ENCODE data around the gene KDM1A. TPM values are rescaled to one million over a fixed set of nuclear protein-coding genes. Genes with fewer than 3 reads are reported as not detected.

The KDM1A gene
- total and polyA plus RNA-seq, 5 donors from 2014 or later: 30.9 to 41.3 (median 37.4) TPM

DNA sequence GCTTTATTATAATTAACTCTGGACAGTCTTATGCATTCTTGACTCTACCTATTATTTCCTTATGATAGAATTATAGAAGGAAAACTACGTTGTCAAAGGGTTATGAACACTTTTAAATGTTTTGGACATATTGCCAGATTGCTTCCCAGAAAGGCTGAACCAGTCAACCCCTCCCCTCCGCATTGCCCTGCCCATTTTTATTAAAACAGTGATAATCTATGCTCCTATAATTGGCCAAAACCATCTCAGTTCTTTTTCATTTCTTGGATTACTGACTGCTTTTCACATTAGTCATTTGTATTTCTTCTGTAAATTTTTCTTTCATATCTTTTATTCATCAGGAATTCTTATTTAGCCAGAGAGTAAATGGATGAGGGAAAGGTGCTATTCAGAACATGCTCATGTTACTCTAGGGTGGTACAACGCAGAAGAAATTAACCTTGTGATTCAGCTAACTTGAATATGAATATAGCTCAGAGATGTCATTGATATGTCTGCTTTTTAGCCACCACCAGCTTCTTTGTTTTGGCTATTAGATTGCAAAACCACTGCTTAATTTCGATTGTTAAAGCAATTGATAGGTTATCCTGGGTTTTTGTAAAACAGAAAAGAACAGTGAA, 32.1 kb downstream of the KDM1A start:
- no peak overlapping the region for H3K27ac ChIP-seq (ENCODE audit: insufficient read depth, low read length, poor library complexity, severe bottlenecking)
- Mint-ChIP-seq H3K4me3 (no peak overlapping the region), H3K4me1 (peaks cover 2 to 14% (median 8%) of the 10 kb centered on the region in 4 donors), H3K27ac (no peak overlapping the region), H3K27me3 (no peaks in the 10 kb centered on the region), H3K9me3 (no peaks in the 10 kb centered on the region), H3K36me3 (peaks cover 20% of the 10 kb centered on the region)
- no peaks in the 10 kb centered on the region for H3K9me3 ChIP-seq (ENCODE audit: control insufficient read depth in 2 of 2, low read length in 2 of 2)
- no peaks in the 10 kb centered on the region for H3K27me3 ChIP-seq (ENCODE audit: control insufficient read depth, insufficient read depth, low read length)
- H3K4me3 ChIP-seq (ENCODE audit: low read depth, low read length): no peak overlapping the region
- no peaks in the 10 kb centered on the region for H3K4me1 ChIP-seq (ENCODE audit: control insufficient read depth, insufficient read depth, low read length, poor library complexity, severe bottlenecking)
- peaks cover 35% of the 10 kb centered on the region for H3K36me3 ChIP-seq (ENCODE audit: control insufficient read depth, insufficient read depth, low read length)
- no peak for DNase-seq
- no peak for ATAC-seq (ENCODE audit: low read depth in 2 of 2)

DNA sequence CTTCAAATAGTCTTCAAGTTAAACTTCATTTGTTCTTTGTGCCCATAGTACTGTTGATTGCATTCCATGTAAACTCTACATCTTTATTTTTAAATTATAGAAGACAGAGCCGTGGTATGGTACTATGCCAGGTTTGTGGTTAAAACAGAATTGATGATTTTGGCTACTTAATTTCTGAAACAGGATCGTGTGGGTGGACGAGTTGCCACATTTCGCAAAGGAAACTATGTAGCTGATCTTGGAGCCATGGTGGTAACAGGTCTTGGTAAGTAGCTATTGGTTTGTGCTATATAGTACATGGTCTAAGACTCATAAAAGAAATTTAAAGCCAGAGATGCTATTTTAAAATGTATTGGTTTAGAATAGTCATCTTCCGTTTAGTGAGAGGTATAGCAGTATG, 38.0 kb downstream of the KDM1A start:
- peaks cover 76% of the 10 kb centered on the region for H3K36me3 ChIP-seq (ENCODE audit: control insufficient read depth, insufficient read depth, low read length)
- DNase-seq: no peak
- H3K4me1 ChIP-seq (ENCODE audit: control insufficient read depth, insufficient read depth, low read length, poor library complexity, severe bottlenecking): no peaks in the 10 kb centered on the region
- H3K9me3 ChIP-seq (ENCODE audit: control insufficient read depth in 2 of 2, low read length in 2 of 2): no peaks in the 10 kb centered on the region
- no peak overlapping the region for H3K27ac Mint-ChIP-seq
- H3K27me3 ChIP-seq (ENCODE audit: control insufficient read depth, insufficient read depth, low read length): no peaks in the 10 kb centered on the region
- no peak overlapping the region for H3K4me3 Mint-ChIP-seq
- H3K36me3 Mint-ChIP-seq: peaks cover 40% of the 10 kb centered on the region
- H3K4me3 ChIP-seq (ENCODE audit: low read depth, low read length): no peak overlapping the region
- no peak for ATAC-seq (ENCODE audit: low read depth in 2 of 2)
- no peaks in the 10 kb centered on the region for H3K9me3 Mint-ChIP-seq
- H3K27ac ChIP-seq (ENCODE audit: insufficient read depth, low read length, poor library complexity, severe bottlenecking): no peak overlapping the region
- H3K27me3 Mint-ChIP-seq: no peaks in the 10 kb centered on the region
- H3K4me1 Mint-ChIP-seq: peaks cover 0 to 5% (median 5%) of the 10 kb centered on the region in 4 donors

DNA sequence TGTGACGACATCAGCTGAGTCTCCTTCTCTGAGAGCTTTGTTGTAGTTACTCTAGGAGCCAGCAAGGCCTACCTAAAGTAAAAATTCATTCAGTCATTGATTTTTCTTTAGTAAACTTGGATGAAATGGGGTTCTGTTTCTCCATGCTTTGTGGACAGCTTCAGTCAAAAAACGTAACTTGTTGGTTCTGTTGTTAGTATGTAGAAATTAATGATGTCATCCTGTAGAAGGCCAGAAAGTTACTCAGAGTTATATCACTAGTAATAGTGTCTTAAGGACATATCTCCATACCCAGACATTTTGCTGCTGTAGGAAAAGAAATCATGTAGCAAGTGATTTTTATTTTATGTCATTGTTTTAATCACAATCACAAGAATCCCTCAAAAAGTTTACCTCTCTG, 43.0 kb downstream of the KDM1A start:
- Histone ChIP-seq H3K4me1 (ENCODE audit: control insufficient read depth, insufficient read depth, low read length, poor library complexity, severe bottlenecking) (no peaks in the 10 kb centered on the region), H3K9me3 (ENCODE audit: control insufficient read depth in 2 of 2, low read length in 2 of 2) (no peaks in the 10 kb centered on the region), H3K36me3 (ENCODE audit: control insufficient read depth, insufficient read depth, low read length) (peaks cover 61% of the 10 kb centered on the region), H3K27me3 (ENCODE audit: control insufficient read depth, insufficient read depth, low read length) (no peaks in the 10 kb centered on the region), H3K4me3 (ENCODE audit: low read depth, low read length) (no peak overlapping the region), H3K27ac (ENCODE audit: insufficient read depth, low read length, poor library complexity, severe bottlenecking) (no peak overlapping the region)
- H3K27ac Mint-ChIP-seq: peak overlapping the region in 2 of 3 donors; percentile 13 to 33
- H3K9me3 Mint-ChIP-seq: no peaks in the 10 kb centered on the region
- no peak for ATAC-seq (ENCODE audit: low read depth in 2 of 2)
- no peak overlapping the region for H3K4me3 Mint-ChIP-seq
- peaks cover 41% of the 10 kb centered on the region for H3K36me3 Mint-ChIP-seq
- H3K4me1 Mint-ChIP-seq: peaks cover 0 to 5% (median 4%) of the 10 kb centered on the region in 4 donors
- DNase-seq: no peak
- no peaks in the 10 kb centered on the region for H3K27me3 Mint-ChIP-seq

DNA sequence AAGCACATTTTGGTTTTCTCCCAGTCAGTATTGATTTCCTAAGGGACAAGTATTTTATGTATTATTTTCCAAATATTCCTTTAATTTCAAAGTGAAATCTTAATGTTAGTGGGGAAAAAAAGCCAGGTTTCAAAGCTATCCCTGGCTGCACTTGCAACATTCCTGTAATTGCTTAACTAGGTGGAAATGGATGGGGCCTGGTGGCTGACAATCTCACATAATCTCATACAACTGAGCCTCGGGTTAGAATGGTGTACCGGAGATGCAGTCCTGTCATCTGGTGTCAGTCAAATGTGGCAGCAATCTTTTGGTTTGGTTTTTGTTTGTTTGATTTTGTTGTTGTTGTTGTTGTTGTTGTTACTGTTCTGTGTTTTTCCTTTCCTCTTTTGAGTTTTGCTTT, 46.1 kb downstream of the KDM1A start:
- ATAC-seq (ENCODE audit: low read depth in 2 of 2) (no peak), DNase-seq (no peak)
- Histone ChIP-seq H3K4me3 (ENCODE audit: low read depth, low read length) (no peak overlapping the region), H3K9me3 (ENCODE audit: control insufficient read depth in 2 of 2, low read length in 2 of 2) (no peaks in the 10 kb centered on the region), H3K27me3 (ENCODE audit: control insufficient read depth, insufficient read depth, low read length) (no peaks in the 10 kb centered on the region), H3K36me3 (ENCODE audit: control insufficient read depth, insufficient read depth, low read length) (peaks cover 57% of the 10 kb centered on the region), H3K4me1 (ENCODE audit: control insufficient read depth, insufficient read depth, low read length, poor library complexity, severe bottlenecking) (no peaks in the 10 kb centered on the region), H3K27ac (ENCODE audit: insufficient read depth, low read length, poor library complexity, severe bottlenecking) (no peak overlapping the region)
- Mint-ChIP-seq H3K4me3 (no peak overlapping the region), H3K36me3 (peaks cover 37% of the 10 kb centered on the region), H3K27ac (no peak overlapping the region), H3K27me3 (no peaks in the 10 kb centered on the region), H3K4me1 (peaks cover 0 to 7% (median 4%) of the 10 kb centered on the region in 4 donors), H3K9me3 (no peaks in the 10 kb centered on the region)

DNA sequence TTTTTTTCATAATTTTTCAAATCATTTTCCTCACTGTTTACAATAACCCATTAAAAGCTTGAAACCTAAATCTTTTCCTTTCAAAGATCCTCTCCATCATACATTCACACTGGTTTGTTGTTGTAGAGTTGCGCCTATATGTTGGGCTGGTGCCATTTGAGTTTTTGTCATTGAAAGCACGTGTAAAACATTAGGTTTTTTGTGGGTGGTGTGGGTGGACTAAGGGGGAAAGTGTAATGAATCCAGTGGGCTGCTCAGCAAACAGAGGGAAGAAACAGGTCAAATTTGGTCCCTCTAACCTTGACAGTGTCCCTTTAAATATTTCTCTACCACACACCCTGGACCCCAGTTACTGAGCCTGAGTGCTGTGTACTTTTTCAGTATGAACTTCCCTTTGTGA, 46.8 kb downstream of the KDM1A start:
- no peak overlapping the region for H3K4me3 ChIP-seq (ENCODE audit: low read depth, low read length)
- Mint-ChIP-seq H3K27ac (no peak overlapping the region), H3K4me3 (no peak overlapping the region), H3K4me1 (peaks cover 0 to 7% (median 3%) of the 10 kb centered on the region in 4 donors), H3K36me3 (peaks cover 36% of the 10 kb centered on the region), H3K27me3 (no peaks in the 10 kb centered on the region), H3K9me3 (no peaks in the 10 kb centered on the region)
- H3K27me3 ChIP-seq (ENCODE audit: control insufficient read depth, insufficient read depth, low read length): no peaks in the 10 kb centered on the region
- no peak overlapping the region for H3K27ac ChIP-seq (ENCODE audit: insufficient read depth, low read length, poor library complexity, severe bottlenecking)
- DNase-seq (no peak), ATAC-seq (ENCODE audit: low read depth in 2 of 2) (no peak)
- peaks cover 56% of the 10 kb centered on the region for H3K36me3 ChIP-seq (ENCODE audit: control insufficient read depth, insufficient read depth, low read length)
- no peaks in the 10 kb centered on the region for H3K4me1 ChIP-seq (ENCODE audit: control insufficient read depth, insufficient read depth, low read length, poor library complexity, severe bottlenecking)
- H3K9me3 ChIP-seq (ENCODE audit: control insufficient read depth in 2 of 2, low read length in 2 of 2): no peaks in the 10 kb centered on the region

DNA sequence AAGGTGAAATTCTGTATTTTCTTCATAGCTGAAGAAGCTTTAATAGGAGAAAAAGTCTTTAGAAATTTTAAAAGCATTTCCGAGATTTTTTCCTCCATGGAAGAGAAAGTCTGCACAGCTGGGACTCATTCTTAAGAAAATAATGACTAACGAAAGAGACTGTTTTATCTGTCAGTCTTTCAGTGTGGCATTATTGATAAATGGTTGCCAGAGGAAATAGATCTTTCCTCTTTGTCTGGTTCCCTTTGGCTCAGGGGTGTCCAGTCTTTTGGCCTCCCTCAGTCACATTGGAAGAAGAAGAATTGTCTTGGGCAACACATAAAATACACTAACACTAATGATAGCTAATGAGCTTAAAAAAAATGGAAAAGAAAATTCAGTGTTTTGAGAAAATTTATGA, 49.9 kb downstream of the KDM1A start:
- no peak overlapping the region for H3K4me3 Mint-ChIP-seq
- H3K9me3 Mint-ChIP-seq: no peaks in the 10 kb centered on the region
- peaks cover 45% of the 10 kb centered on the region for H3K36me3 Mint-ChIP-seq
- Histone ChIP-seq H3K9me3 (ENCODE audit: control insufficient read depth in 2 of 2, low read length in 2 of 2) (no peaks in the 10 kb centered on the region), H3K4me1 (ENCODE audit: control insufficient read depth, insufficient read depth, low read length, poor library complexity, severe bottlenecking) (no peaks in the 10 kb centered on the region), H3K36me3 (ENCODE audit: control insufficient read depth, insufficient read depth, low read length) (peaks cover 58% of the 10 kb centered on the region), H3K27ac (ENCODE audit: insufficient read depth, low read length, poor library complexity, severe bottlenecking) (no peak overlapping the region), H3K4me3 (ENCODE audit: low read depth, low read length) (no peak overlapping the region), H3K27me3 (ENCODE audit: control insufficient read depth, insufficient read depth, low read length) (no peaks in the 10 kb centered on the region)
- ATAC-seq (ENCODE audit: low read depth in 2 of 2) (no peak), DNase-seq (no peak)
- H3K27me3 Mint-ChIP-seq: no peaks in the 10 kb centered on the region
- no peak overlapping the region for H3K27ac Mint-ChIP-seq
- H3K4me1 Mint-ChIP-seq: peaks cover 0 to 6% (median 3%) of the 10 kb centered on the region in 4 donors

DNA sequence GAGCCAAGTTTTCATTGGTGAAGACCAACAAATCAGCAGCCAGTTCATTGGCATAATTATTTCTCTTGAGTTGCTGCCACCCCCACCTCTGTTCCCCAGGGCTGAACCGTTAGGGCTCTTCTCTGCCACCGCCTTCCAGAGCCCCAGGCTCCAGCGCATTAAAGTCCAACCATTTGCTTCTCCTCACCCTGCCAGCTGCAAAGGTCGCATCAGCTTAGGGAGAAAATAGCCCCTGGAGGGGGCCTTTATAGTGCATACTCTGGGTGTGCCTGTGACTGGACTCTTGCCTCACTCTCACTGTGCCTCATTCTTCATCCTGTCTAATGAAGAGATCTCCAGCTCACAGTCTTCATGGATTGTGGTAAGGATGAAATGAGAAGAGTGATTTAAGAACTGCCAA, 50.4 kb downstream of the KDM1A start:
- H3K9me3 ChIP-seq (ENCODE audit: control insufficient read depth in 2 of 2, low read length in 2 of 2): no peaks in the 10 kb centered on the region
- Mint-ChIP-seq H3K4me3 (no peak overlapping the region), H3K27me3 (no peaks in the 10 kb centered on the region), H3K9me3 (no peaks in the 10 kb centered on the region), H3K4me1 (peaks cover 0 to 6% (median 3%) of the 10 kb centered on the region in 4 donors), H3K27ac (peak overlapping the region in 1 of 3 donors; percentile 65), H3K36me3 (peaks cover 40% of the 10 kb centered on the region)
- peaks cover 52% of the 10 kb centered on the region for H3K36me3 ChIP-seq (ENCODE audit: control insufficient read depth, insufficient read depth, low read length)
- no peaks in the 10 kb centered on the region for H3K4me1 ChIP-seq (ENCODE audit: control insufficient read depth, insufficient read depth, low read length, poor library complexity, severe bottlenecking)
- no peak for DNase-seq
- ATAC-seq (ENCODE audit: low read depth in 2 of 2): no peak
- no peak overlapping the region for H3K27ac ChIP-seq (ENCODE audit: insufficient read depth, low read length, poor library complexity, severe bottlenecking)
- H3K4me3 ChIP-seq (ENCODE audit: low read depth, low read length): no peak overlapping the region
- H3K27me3 ChIP-seq (ENCODE audit: control insufficient read depth, insufficient read depth, low read length): no peaks in the 10 kb centered on the region

DNA sequence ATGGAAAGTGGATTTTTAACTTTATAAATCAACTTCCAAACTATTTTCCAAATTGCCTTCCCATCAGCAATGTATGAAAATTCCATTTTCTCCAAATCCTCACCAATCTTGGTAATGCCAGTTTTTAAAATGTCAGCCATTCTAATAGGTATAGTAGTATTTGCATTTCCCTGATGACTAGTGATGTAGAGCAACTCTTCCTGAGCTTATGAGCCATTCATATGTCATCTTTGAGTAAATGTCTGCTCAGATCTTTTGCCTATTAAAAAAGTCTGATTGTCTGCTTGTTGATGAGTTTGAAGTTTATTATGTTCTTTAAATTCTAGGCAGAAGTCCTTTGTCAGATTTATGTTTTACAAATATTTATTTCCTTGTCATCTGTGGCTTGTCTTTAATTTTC, 54.7 kb downstream of the KDM1A start:
- H3K4me1 ChIP-seq (ENCODE audit: control insufficient read depth, insufficient read depth, low read length, poor library complexity, severe bottlenecking): no peaks in the 10 kb centered on the region
- H3K27me3 ChIP-seq (ENCODE audit: control insufficient read depth, insufficient read depth, low read length): no peaks in the 10 kb centered on the region
- no peak overlapping the region for H3K27ac ChIP-seq (ENCODE audit: insufficient read depth, low read length, poor library complexity, severe bottlenecking)
- Mint-ChIP-seq H3K27ac (no peak overlapping the region), H3K4me3 (no peak overlapping the region), H3K9me3 (peaks cover 0 to 2% (median 0%) of the 10 kb centered on the region in 7 donors), H3K27me3 (no peaks in the 10 kb centered on the region), H3K4me1 (no peaks in the 10 kb centered on the region), H3K36me3 (peaks cover 40% of the 10 kb centered on the region)
- ATAC-seq (ENCODE audit: low read depth in 2 of 2) (no peak), DNase-seq (no peak)
- H3K4me3 ChIP-seq (ENCODE audit: low read depth, low read length): no peak overlapping the region
- H3K36me3 ChIP-seq (ENCODE audit: control insufficient read depth, insufficient read depth, low read length): peaks cover 54% of the 10 kb centered on the region
- H3K9me3 ChIP-seq (ENCODE audit: control insufficient read depth in 2 of 2, low read length in 2 of 2): no peaks in the 10 kb centered on the region
